GM23338 (cell line): ENCODE measurements around the gene GAN. TPM values are rescaled to one million over a fixed set of nuclear protein-coding genes. Genes with fewer than 3 reads are reported as not detected.

Source experiments
- ATAC-seq: fragments of 200-7000 bp; cut with Tn5 transposase; 3 replicates; pipeline ENCODE4 v1.9.1; 2020
- DNase-seq: peaks from one replicate; pipeline ENCODE4 v3.0.0-alpha.2; 2015; ENCODE audit warnings: low spot score
- H2AFZ ChIP-seq: fragments of 200-600 bp; sonication (generic); 2 replicates; pipeline ENCODE4 v1.8.0; 2016; ENCODE audit warnings: antibody characterized with exemption, mild to moderate bottlenecking, moderate library complexity
- H3F3A ChIP-seq: fragments of 200-600 bp; sonication (generic); replicated peaks from 2 replicates; pipeline ENCODE4 v1.8.0; 2017; ENCODE audit warnings: antibody characterized with exemption, mixed run types, low read depth
- H3K27ac ChIP-seq: fragments of 200-600 bp; sonication (generic); 2 replicates; pipeline ENCODE4 v1.6.1; 2016; ENCODE audit warnings: low read depth
- H3K27me3 ChIP-seq: fragments of 200-600 bp; sonication (generic); 2 replicates; pipeline ENCODE4 v1.8.0; 2016; ENCODE audit warnings: mild to moderate bottlenecking, mixed run types, moderate library complexity; ENCODE audit not compliant: insufficient read depth
- H3K36me3 ChIP-seq: fragments of 200-600 bp; sonication (generic); 2 replicates; pipeline ENCODE4 v1.8.0; 2016; ENCODE audit warnings: mild to moderate bottlenecking; ENCODE audit not compliant: insufficient read depth
- H3K4me1 ChIP-seq: fragments of 200-600 bp; sonication (generic); 2 replicates; pipeline ENCODE4 v1.8.0; 2016; ENCODE audit warnings: mild to moderate bottlenecking, moderate library complexity; ENCODE audit not compliant: insufficient read depth
- H3K4me2 ChIP-seq: fragments of 200-600 bp; sonication (generic); 2 replicates; pipeline ENCODE4 v1.7.1; 2017; ENCODE audit warnings: mixed run types
- H3K4me3 ChIP-seq: fragments of 200-600 bp; sonication (generic); 2 replicates; pipeline ENCODE4 v1.6.1; 2016; ENCODE audit warnings: mixed run types
- H3K79me2 ChIP-seq: fragments of 200-600 bp; sonication (generic); replicated peaks from 2 replicates; pipeline ENCODE4 v1.8.0; 2017; ENCODE audit warnings: mild to moderate bottlenecking; ENCODE audit not compliant: insufficient read depth
- H3K9me2 ChIP-seq: fragments of 200-600 bp; sonication (generic); 2 replicates; pipeline ENCODE4 v1.8.0; 2017; ENCODE audit not compliant: insufficient read depth
- H4K20me1 ChIP-seq: fragments of 200-600 bp; sonication (generic); replicated peaks from 2 replicates; pipeline ENCODE4 v1.8.0; 2017; ENCODE audit warnings: mild to moderate bottlenecking; ENCODE audit not compliant: insufficient read depth
- H3K27ac Mint-ChIP-seq: 2 replicates; pipeline ENCODE4 v1.8.0; 2020; ENCODE audit warnings: inconsistent platforms, mild to moderate bottlenecking, moderate library complexity, mixed read lengths
- H3K27me3 Mint-ChIP-seq: 3 replicates; pipeline ENCODE4 v1.8.0; 2022; ENCODE audit warnings: low read depth, mild to moderate bottlenecking, moderate library complexity, mixed read lengths, inconsistent platforms; ENCODE audit not compliant: insufficient read depth, poor library complexity
- H3K36me3 Mint-ChIP-seq: 3 replicates; pipeline ENCODE4 v1.8.0; 2021; ENCODE audit warnings: low read depth, mild to moderate bottlenecking, inconsistent platforms, moderate library complexity, mixed read lengths
- H3K4me1 Mint-ChIP-seq: 3 replicates; pipeline ENCODE4 v1.8.0; 2020; ENCODE audit warnings: mild to moderate bottlenecking, inconsistent platforms, mixed read lengths
- H3K4me3 Mint-ChIP-seq: 3 replicates; pipeline ENCODE4 v1.8.0; 2021; ENCODE audit warnings: moderate library complexity, mild to moderate bottlenecking, inconsistent platforms, mixed read lengths
- H3K9me3 Mint-ChIP-seq: 3 replicates; pipeline ENCODE4 v1.8.0; 2020; ENCODE audit warnings: moderate library complexity, mild to moderate bottlenecking, inconsistent platforms, mixed read lengths
- CREB1 ChIP-seq: fragments of 250-450 bp; sonication (Bioruptor Pico); IDR thresholded peaks from 2 replicates; pipeline ENCODE4 v1.5.0; 2020; ENCODE audit warnings: low read depth, mild to moderate bottlenecking, moderate library complexity
- EZH2 ChIP-seq: fragments of 200-600 bp; sonication (generic); IDR thresholded peaks from one replicate; pipeline ENCODE4 v1.8.0; 2017; ENCODE audit warnings: antibody characterized with exemption, mild to moderate bottlenecking, low read depth; ENCODE audit not compliant: unreplicated experiment
- EZH2phosphoT487 ChIP-seq: fragments of 200-600 bp; sonication (generic); IDR thresholded peaks from one replicate; pipeline ENCODE4 v1.8.1; 2018; ENCODE audit warnings: antibody characterized with exemption; ENCODE audit not compliant: unreplicated experiment
- JUNB ChIP-seq: IDR thresholded peaks from one replicate; pipeline ENCODE4 v1.6.1; 2016; ENCODE audit warnings: antibody characterized with exemption; ENCODE audit not compliant: unreplicated experiment
- NANOG ChIP-seq: IDR thresholded peaks from 2 replicates; pipeline ENCODE4 v1.6.1; 2016; ENCODE audit warnings: antibody characterized with exemption, borderline replicate concordance
- POLR2AphosphoS5 ChIP-seq: IDR thresholded peaks from 2 replicates; pipeline ENCODE4 v1.6.1; 2016; ENCODE audit warnings: antibody characterized with exemption, low read depth
- STAT1 ChIP-seq: IDR thresholded peaks from one replicate; pipeline ENCODE4 v1.6.1; 2016; ENCODE audit warnings: antibody characterized with exemption; ENCODE audit not compliant: unreplicated experiment
- ZNF114 ChIP-seq: fragments of 250-450 bp; sonication (Bioruptor Pico); IDR thresholded peaks from 2 replicates; pipeline ENCODE4 v1.5.0; 2020; ENCODE audit warnings: mild to moderate bottlenecking, moderate library complexity
- ZNF331 ChIP-seq: fragments of 250-450 bp; sonication (Bioruptor Pico); IDR thresholded peaks from 2 replicates; pipeline ENCODE4 v1.5.0; 2020; ENCODE audit warnings: low read depth, mild to moderate bottlenecking, moderate library complexity
- polyA plus RNA-seq: library from polyadenylated mRNA; unstranded; fragments of >200 nt; fragmentation: Nextera tagmentation; extraction: Ambion mirVana; gene quantifications from 2 replicates; pipeline ENCODE4 v1.2.1, GENCODE V29; 2016
- total RNA-seq: library from RNA; depleted of rRNA; stranded (reverse); fragments of >200 nt; shearing (Covaris generic); gene quantifications from 2 replicates; pipeline ENCODE4 v1.2.3, GENCODE V29; 2014
- TF ChIP-seq, protein P1 (sequence below), 2 experiments: fragments of 200-600 bp in 1 of 2; sonication (generic) in 1 of 2; conservative IDR thresholded peaks; 2 replicates each; pipeline versions ENCODE4 v1.5.1 to v1.6.1; 2016 to 2017; ENCODE audit warnings: antibody characterized with exemption in 2 of 2, low read depth in 2 of 2, mild to moderate bottlenecking in 2 of 2, moderate library complexity in 1 of 2
- TF ChIP-seq, protein P2 (sequence below): IDR thresholded peaks from one replicate; pipeline ENCODE4 v1.6.1; 2018; ENCODE audit warnings: antibody characterized with exemption; ENCODE audit not compliant: unreplicated experiment
- TF ChIP-seq, protein P3 (sequence below): fragments of 250-450 bp; sonication (Bioruptor Pico); IDR thresholded peaks from 2 replicates; pipeline ENCODE4 v1.5.0; 2020; ENCODE audit warnings: mild to moderate bottlenecking, moderate library complexity
- TF ChIP-seq, protein P4 (sequence below): IDR thresholded peaks from 2 replicates; pipeline ENCODE4 v1.6.1; 2016; ENCODE audit warnings: antibody characterized with exemption

GAN gene
- total and polyA plus RNA-seq, 2 experiments from 2014 or later = 8.1 to 28.5 TPM

DNA sequence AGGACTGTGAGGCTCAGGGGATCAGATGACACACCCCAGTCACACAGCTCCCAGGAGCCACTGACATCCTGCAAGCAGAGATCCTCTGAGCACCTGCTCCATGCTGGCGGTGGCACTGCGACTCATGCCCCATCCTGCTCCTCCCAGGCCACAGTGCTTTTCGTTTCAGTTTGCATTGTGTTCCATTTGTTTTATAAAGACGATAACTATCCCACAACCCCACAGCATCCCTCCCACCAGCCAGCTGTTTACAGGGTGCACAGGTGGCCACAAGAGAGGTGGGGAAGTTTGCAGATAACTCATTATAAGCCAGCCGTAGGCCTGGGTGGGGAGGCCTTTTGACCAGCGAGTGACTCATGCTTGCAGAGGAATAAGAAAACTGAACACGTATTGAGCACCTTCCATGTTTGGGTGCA lies 48.1 kb upstream of the GAN start:
- Mint-ChIP-seq H3K27me3 (peaks cover 2% of the 10 kb centered on the region), H3K36me3 (no peaks in the 10 kb centered on the region), H3K4me1 (no peaks in the 10 kb centered on the region), H3K4me3 (no peak overlapping the region), H3K9me3 (no peaks in the 10 kb centered on the region), H3K27ac (no peak overlapping the region)
- no peaks in the 10 kb centered on the region for H3K27me3 ChIP-seq
- no peak for ATAC-seq
- H2AFZ ChIP-seq = no peak overlapping the region
- H3K9me2 ChIP-seq = no peaks in the 10 kb centered on the region
- H3K36me3 ChIP-seq = no peaks in the 10 kb centered on the region
- H3K4me2 ChIP-seq = no peak overlapping the region
- H3K4me1 ChIP-seq = no peaks in the 10 kb centered on the region
- H3K79me2 ChIP-seq = no peaks in the 10 kb centered on the region
- H3K27ac ChIP-seq = no peak overlapping the region
- H4K20me1 ChIP-seq = no peaks in the 10 kb centered on the region
- TF ChIP-seq, protein P1, sequence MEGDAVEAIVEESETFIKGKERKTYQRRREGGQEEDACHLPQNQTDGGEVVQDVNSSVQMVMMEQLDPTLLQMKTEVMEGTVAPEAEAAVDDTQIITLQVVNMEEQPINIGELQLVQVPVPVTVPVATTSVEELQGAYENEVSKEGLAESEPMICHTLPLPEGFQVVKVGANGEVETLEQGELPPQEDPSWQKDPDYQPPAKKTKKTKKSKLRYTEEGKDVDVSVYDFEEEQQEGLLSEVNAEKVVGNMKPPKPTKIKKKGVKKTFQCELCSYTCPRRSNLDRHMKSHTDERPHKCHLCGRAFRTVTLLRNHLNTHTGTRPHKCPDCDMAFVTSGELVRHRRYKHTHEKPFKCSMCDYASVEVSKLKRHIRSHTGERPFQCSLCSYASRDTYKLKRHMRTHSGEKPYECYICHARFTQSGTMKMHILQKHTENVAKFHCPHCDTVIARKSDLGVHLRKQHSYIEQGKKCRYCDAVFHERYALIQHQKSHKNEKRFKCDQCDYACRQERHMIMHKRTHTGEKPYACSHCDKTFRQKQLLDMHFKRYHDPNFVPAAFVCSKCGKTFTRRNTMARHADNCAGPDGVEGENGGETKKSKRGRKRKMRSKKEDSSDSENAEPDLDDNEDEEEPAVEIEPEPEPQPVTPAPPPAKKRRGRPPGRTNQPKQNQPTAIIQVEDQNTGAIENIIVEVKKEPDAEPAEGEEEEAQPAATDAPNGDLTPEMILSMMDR (conservative IDR thresholded peaks at IDR 0.05; ENCODE audit: low read depth in 2 of 2) = no peak
- TF ChIP-seq, protein P2, sequence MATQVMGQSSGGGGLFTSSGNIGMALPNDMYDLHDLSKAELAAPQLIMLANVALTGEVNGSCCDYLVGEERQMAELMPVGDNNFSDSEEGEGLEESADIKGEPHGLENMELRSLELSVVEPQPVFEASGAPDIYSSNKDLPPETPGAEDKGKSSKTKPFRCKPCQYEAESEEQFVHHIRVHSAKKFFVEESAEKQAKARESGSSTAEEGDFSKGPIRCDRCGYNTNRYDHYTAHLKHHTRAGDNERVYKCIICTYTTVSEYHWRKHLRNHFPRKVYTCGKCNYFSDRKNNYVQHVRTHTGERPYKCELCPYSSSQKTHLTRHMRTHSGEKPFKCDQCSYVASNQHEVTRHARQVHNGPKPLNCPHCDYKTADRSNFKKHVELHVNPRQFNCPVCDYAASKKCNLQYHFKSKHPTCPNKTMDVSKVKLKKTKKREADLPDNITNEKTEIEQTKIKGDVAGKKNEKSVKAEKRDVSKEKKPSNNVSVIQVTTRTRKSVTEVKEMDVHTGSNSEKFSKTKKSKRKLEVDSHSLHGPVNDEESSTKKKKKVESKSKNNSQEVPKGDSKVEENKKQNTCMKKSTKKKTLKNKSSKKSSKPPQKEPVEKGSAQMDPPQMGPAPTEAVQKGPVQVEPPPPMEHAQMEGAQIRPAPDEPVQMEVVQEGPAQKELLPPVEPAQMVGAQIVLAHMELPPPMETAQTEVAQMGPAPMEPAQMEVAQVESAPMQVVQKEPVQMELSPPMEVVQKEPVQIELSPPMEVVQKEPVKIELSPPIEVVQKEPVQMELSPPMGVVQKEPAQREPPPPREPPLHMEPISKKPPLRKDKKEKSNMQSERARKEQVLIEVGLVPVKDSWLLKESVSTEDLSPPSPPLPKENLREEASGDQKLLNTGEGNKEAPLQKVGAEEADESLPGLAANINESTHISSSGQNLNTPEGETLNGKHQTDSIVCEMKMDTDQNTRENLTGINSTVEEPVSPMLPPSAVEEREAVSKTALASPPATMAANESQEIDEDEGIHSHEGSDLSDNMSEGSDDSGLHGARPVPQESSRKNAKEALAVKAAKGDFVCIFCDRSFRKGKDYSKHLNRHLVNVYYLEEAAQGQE = no peak
- TF ChIP-seq EZH2phosphoT487 = no peak
- TF ChIP-seq JUNB = no peak
- TF ChIP-seq, protein P3, sequence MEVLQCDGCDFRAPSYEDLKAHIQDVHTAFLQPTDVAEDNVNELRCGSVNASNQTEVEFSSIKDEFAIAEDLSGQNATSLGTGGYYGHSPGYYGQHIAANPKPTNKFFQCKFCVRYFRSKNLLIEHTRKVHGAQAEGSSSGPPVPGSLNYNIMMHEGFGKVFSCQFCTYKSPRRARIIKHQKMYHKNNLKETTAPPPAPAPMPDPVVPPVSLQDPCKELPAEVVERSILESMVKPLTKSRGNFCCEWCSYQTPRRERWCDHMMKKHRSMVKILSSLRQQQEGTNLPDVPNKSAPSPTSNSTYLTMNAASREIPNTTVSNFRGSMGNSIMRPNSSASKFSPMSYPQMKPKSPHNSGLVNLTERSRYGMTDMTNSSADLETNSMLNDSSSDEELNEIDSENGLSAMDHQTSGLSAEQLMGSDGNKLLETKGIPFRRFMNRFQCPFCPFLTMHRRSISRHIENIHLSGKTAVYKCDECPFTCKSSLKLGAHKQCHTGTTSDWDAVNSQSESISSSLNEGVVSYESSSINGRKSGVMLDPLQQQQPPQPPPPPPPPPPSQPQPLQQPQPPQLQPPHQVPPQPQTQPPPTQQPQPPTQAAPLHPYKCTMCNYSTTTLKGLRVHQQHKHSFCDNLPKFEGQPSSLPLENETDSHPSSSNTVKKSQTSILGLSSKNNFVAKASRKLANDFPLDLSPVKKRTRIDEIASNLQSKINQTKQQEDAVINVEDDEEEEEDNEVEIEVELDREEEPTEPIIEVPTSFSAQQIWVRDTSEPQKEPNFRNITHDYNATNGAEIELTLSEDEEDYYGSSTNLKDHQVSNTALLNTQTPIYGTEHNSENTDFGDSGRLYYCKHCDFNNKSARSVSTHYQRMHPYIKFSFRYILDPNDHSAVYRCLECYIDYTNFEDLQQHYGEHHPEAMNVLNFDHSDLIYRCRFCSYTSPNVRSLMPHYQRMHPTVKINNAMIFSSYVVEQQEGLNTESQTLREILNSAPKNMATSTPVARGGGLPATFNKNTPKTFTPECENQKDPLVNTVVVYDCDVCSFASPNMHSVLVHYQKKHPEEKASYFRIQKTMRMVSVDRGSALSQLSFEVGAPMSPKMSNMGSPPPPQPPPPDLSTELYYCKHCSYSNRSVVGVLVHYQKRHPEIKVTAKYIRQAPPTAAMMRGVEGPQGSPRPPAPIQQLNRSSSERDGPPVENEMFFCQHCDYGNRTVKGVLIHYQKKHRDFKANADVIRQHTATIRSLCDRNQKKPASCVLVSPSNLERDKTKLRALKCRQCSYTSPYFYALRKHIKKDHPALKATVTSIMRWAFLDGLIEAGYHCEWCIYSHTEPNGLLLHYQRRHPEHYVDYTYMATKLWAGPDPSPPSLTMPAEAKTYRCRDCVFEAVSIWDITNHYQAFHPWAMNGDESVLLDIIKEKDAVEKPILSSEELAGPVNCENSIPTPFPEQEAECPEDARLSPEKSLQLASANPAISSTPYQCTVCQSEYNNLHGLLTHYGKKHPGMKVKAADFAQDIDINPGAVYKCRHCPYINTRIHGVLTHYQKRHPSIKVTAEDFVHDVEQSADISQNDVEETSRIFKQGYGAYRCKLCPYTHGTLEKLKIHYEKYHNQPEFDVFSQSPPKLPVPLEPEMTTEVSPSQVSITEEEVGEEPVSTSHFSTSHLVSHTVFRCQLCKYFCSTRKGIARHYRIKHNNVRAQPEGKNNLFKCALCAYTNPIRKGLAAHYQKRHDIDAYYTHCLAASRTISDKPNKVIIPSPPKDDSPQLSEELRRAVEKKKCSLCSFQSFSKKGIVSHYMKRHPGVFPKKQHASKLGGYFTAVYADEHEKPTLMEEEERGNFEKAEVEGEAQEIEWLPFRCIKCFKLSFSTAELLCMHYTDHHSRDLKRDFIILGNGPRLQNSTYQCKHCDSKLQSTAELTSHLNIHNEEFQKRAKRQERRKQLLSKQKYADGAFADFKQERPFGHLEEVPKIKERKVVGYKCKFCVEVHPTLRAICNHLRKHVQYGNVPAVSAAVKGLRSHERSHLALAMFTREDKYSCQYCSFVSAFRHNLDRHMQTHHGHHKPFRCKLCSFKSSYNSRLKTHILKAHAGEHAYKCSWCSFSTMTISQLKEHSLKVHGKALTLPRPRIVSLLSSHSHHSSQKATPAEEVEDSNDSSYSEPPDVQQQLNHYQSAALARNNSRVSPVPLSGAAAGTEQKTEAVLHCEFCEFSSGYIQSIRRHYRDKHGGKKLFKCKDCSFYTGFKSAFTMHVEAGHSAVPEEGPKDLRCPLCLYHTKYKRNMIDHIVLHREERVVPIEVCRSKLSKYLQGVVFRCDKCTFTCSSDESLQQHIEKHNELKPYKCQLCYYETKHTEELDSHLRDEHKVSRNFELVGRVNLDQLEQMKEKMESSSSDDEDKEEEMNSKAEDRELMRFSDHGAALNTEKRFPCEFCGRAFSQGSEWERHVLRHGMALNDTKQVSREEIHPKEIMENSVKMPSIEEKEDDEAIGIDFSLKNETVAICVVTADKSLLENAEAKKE (CRISPR knock-in tag) = no peak
- no peak for TF ChIP-seq ZNF331
- TF ChIP-seq NANOG = no peak
- no peak for TF ChIP-seq STAT1
- no peak for TF ChIP-seq POLR2AphosphoS5
- TF ChIP-seq, protein P4, sequence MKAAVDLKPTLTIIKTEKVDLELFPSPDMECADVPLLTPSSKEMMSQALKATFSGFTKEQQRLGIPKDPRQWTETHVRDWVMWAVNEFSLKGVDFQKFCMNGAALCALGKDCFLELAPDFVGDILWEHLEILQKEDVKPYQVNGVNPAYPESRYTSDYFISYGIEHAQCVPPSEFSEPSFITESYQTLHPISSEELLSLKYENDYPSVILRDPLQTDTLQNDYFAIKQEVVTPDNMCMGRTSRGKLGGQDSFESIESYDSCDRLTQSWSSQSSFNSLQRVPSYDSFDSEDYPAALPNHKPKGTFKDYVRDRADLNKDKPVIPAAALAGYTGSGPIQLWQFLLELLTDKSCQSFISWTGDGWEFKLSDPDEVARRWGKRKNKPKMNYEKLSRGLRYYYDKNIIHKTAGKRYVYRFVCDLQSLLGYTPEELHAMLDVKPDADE = no peak
- TF ChIP-seq CREB1 (CRISPR knock-in tag) = no peak
- no peak for TF ChIP-seq EZH2
- TF ChIP-seq ZNF114 = no peak
- H3F3A ChIP-seq = no peaks in the 10 kb centered on the region
- H3K4me3 ChIP-seq = no peak overlapping the region
- no peak for DNase-seq
